Activated CD4-positive, alpha-beta memory T cell treated with anti-CD3 and anti-CD28 coated beads, Interleukin-2, amount 10 ng/mL, durations not matched to agents 7 days and 5 days (primary cell): ENCODE data around the gene MAD1L1. TPM values are rescaled to one million over a fixed set of nuclear protein-coding genes. Genes with fewer than 3 reads are reported as not detected.
"Not testable (repeated sequence)": the region's sequence is repeated elsewhere in the genome, so short reads cannot be mapped to it uniquely, and the experiment has no call there.

Experiments
- CTCF ChIA-PET: fragments of 350-600 bp; sonication (Branson Sonifier 250); formaldehyde crosslinking; loops from one replicate; lab custom pipeline; 2021; ENCODE audit warnings: antibody characterized with exemption, inconsistent platforms; lab: Charles Lee
- POLR2A ChIA-PET: fragments of 350-600 bp; sonication (Branson Sonifier 250); formaldehyde crosslinking; loops from one replicate; lab custom pipeline; 2021; ENCODE audit warnings: antibody characterized with exemption; lab: Charles Lee
- DNase-seq: peaks from one replicate; pipeline ENCODE4 v3.0.0-alpha.2; 2020
- H3K27ac Mint-ChIP-seq: one replicate; pipeline ENCODE4 v1.8.0; 2021; ENCODE audit warnings: mild to moderate bottlenecking, mixed read lengths
- H3K27me3 Mint-ChIP-seq: one replicate; pipeline ENCODE4 v1.8.0; 2021; ENCODE audit warnings: mixed read lengths
- H3K36me3 Mint-ChIP-seq: one replicate; pipeline ENCODE4 v1.8.0; 2021; ENCODE audit warnings: low read depth, mixed read lengths
- H3K4me1 Mint-ChIP-seq: one replicate; pipeline ENCODE4 v1.8.0; 2021; ENCODE audit warnings: mixed read lengths
- H3K4me3 Mint-ChIP-seq: one replicate; pipeline ENCODE4 v1.8.0; 2021; ENCODE audit warnings: mild to moderate bottlenecking, mixed read lengths
- H3K9me3 Mint-ChIP-seq: one replicate; pipeline ENCODE4 v1.8.0; 2021; ENCODE audit warnings: mixed read lengths
- total RNA-seq, 2 experiments: library from RNA; stranded (reverse); gene quantifications; one replicate each; pipeline ENCODE4 v1.2.3, GENCODE V29; 2021

Gene MAD1L1
- total RNA-seq, 2 experiments from 2014 or later: 120 to 136 TPM

- no peaks in the 10 kb centered on the region for H3K9me3 Mint-ChIP-seq
- H3K27me3 Mint-ChIP-seq: no peaks in the 10 kb centered on the region
- no peak overlapping the region for H3K27ac Mint-ChIP-seq
- ChIA-PET POLR2A (no interaction called here), CTCF (no interaction called here)
- H3K4me1 Mint-ChIP-seq: no peaks in the 10 kb centered on the region
- H3K4me3 Mint-ChIP-seq: no peak overlapping the region
- DNase-seq: no peak
- H3K36me3 Mint-ChIP-seq: peaks cover 4% of the 10 kb centered on the region
Measured at GRCh38 chr7:1843921-1844335, 388.8 kb downstream of the MAD1L1 start.

GRCh38 chr7:1843271-1843861, 389.4 kb downstream of the MAD1L1 start:
- DNase-seq: no peak
- Mint-ChIP-seq H3K4me1 (no peaks in the 10 kb centered on the region), H3K27ac (no peak overlapping the region), H3K27me3 (no peaks in the 10 kb centered on the region), H3K36me3 (peaks cover 4% of the 10 kb centered on the region), H3K9me3 (no peaks in the 10 kb centered on the region), H3K4me3 (no peak overlapping the region)
- POLR2A ChIA-PET: no interaction called here
- CTCF ChIA-PET: no interaction called here

- ChIA-PET POLR2A (no interaction called here), CTCF (interaction anchor here (0.5 kb wide), 1 partner anchor 62 kb away, joined by 3 read pairs; no protein-coding TSS in a partner anchor)
- Mint-ChIP-seq H3K4me1 (no peaks in the 10 kb centered on the region), H3K27ac (no peak overlapping the region), H3K27me3 (no peaks in the 10 kb centered on the region), H3K4me3 (no peak overlapping the region), H3K36me3 (peaks cover 6% of the 10 kb centered on the region), H3K9me3 (no peaks in the 10 kb centered on the region)
- DNase-seq: no peak
Measured at GRCh38 chr7:1842321-1843221, 390.2 kb downstream of the MAD1L1 start.

GRCh38 chr7:1841286-1842021, 391.3 kb downstream of the MAD1L1 start:
- H3K36me3 Mint-ChIP-seq: peaks cover 13% of the 10 kb centered on the region
- POLR2A ChIA-PET, CTCF ChIA-PET: not testable (repeated sequence)

GRCh38 chr7:1840744-1841143, 392.0 kb downstream of the MAD1L1 start:
- H3K27me3 Mint-ChIP-seq, POLR2A ChIA-PET, H3K9me3 Mint-ChIP-seq, H3K4me1 Mint-ChIP-seq, H3K4me3 Mint-ChIP-seq, DNase-seq, H3K27ac Mint-ChIP-seq, CTCF ChIA-PET: not testable (repeated sequence)
- peaks cover 16% of the 10 kb centered on the region for H3K36me3 Mint-ChIP-seq

More at GRCh38 chr7:1841286-1842021, 391.3 kb downstream of the MAD1L1 start:
- not testable (repeated sequence) for H3K4me1 Mint-ChIP-seq, H3K9me3 Mint-ChIP-seq, DNase-seq, H3K4me3 Mint-ChIP-seq, H3K27me3 Mint-ChIP-seq, H3K27ac Mint-ChIP-seq

GRCh38 chr7:1839701-1840100, 393.0 kb downstream of the MAD1L1 start:
- Mint-ChIP-seq H3K27ac (no peak overlapping the region), H3K27me3 (no peaks in the 10 kb centered on the region), H3K4me3 (no peak overlapping the region), H3K9me3 (peaks cover 4% of the 10 kb centered on the region), H3K36me3 (peaks cover 21% of the 10 kb centered on the region), H3K4me1 (no peaks in the 10 kb centered on the region)
- no peak for DNase-seq
- ChIA-PET POLR2A (no interaction called here), CTCF (no interaction called here)

GRCh38 chr7:1838911-1839531, 393.7 kb downstream of the MAD1L1 start:
- H3K27ac Mint-ChIP-seq, POLR2A ChIA-PET, H3K4me1 Mint-ChIP-seq, H3K9me3 Mint-ChIP-seq, H3K27me3 Mint-ChIP-seq, H3K4me3 Mint-ChIP-seq, DNase-seq, CTCF ChIA-PET: not testable (repeated sequence)
- H3K36me3 Mint-ChIP-seq: peaks cover 24% of the 10 kb centered on the region

- H3K36me3 Mint-ChIP-seq: peaks cover 24% of the 10 kb centered on the region
- H3K27ac Mint-ChIP-seq, CTCF ChIA-PET, H3K9me3 Mint-ChIP-seq, H3K27me3 Mint-ChIP-seq, POLR2A ChIA-PET, H3K4me3 Mint-ChIP-seq, DNase-seq, H3K4me1 Mint-ChIP-seq: not testable (repeated sequence)
Measured at GRCh38 chr7:1838544-1838872, 394.2 kb downstream of the MAD1L1 start.

- H3K9me3 Mint-ChIP-seq, H3K27me3 Mint-ChIP-seq, POLR2A ChIA-PET, CTCF ChIA-PET, H3K27ac Mint-ChIP-seq, H3K4me3 Mint-ChIP-seq, DNase-seq, H3K4me1 Mint-ChIP-seq: not testable (repeated sequence)
- peaks cover 25% of the 10 kb centered on the region for H3K36me3 Mint-ChIP-seq
Measured at GRCh38 chr7:1837696-1838543, 394.8 kb downstream of the MAD1L1 start.

- H3K27ac Mint-ChIP-seq, H3K27me3 Mint-ChIP-seq, H3K4me1 Mint-ChIP-seq, H3K4me3 Mint-ChIP-seq, POLR2A ChIA-PET, DNase-seq, CTCF ChIA-PET: not testable (repeated sequence)
- peaks cover 18% of the 10 kb centered on the region for H3K9me3 Mint-ChIP-seq
- peaks cover 29% of the 10 kb centered on the region for H3K36me3 Mint-ChIP-seq
Measured at GRCh38 chr7:1831933-1832535, 400.7 kb downstream of the MAD1L1 start.

GRCh38 chr7:1831471-1831870, 401.3 kb downstream of the MAD1L1 start:
- H3K27me3 Mint-ChIP-seq, H3K4me1 Mint-ChIP-seq, POLR2A ChIA-PET, CTCF ChIA-PET, H3K27ac Mint-ChIP-seq, DNase-seq, H3K4me3 Mint-ChIP-seq: not testable (repeated sequence)
- Mint-ChIP-seq H3K36me3 (peaks cover 26% of the 10 kb centered on the region), H3K9me3 (peaks cover 18% of the 10 kb centered on the region)

- peaks cover 15% of the 10 kb centered on the region for H3K9me3 Mint-ChIP-seq
- CTCF ChIA-PET, H3K4me1 Mint-ChIP-seq, DNase-seq, POLR2A ChIA-PET, H3K27ac Mint-ChIP-seq, H3K4me3 Mint-ChIP-seq, H3K27me3 Mint-ChIP-seq: not testable (repeated sequence)
- peaks cover 18% of the 10 kb centered on the region for H3K36me3 Mint-ChIP-seq
Measured at GRCh38 chr7:1829668-1830067, 403.1 kb downstream of the MAD1L1 start.
